ENCODE data around the gene ZBTB4.

ZBTB4 gene

DNA sequence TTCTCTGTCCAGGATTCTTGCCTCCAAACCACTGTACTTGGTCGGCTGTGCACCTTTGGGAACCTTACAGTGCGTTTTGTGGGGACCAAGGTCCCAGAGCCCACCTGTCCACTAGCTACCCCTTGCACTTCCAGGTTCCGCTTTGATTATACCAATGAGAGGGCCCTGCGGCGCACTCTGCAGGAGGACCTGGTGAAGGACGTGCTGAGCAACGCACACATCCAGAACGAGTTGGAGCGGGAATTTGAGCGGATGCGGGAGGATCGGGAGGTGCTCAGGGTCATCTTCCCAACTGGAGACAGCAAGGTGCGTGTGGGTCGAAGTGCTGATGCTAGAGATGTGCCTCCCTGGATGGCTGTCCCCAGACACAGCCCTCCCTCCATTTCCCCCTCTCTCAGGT, 23.6 kb upstream of the ZBTB4 start:
- H3K9ac ChIP-seq (ENCODE audit: low read length) = no peak overlapping the region
- WGBS (ENCODE audit: extremely low coverage, insufficient coverage, insufficient read length) = no CpG with 5 or more reads among the region's 14 CpGs

DNA sequence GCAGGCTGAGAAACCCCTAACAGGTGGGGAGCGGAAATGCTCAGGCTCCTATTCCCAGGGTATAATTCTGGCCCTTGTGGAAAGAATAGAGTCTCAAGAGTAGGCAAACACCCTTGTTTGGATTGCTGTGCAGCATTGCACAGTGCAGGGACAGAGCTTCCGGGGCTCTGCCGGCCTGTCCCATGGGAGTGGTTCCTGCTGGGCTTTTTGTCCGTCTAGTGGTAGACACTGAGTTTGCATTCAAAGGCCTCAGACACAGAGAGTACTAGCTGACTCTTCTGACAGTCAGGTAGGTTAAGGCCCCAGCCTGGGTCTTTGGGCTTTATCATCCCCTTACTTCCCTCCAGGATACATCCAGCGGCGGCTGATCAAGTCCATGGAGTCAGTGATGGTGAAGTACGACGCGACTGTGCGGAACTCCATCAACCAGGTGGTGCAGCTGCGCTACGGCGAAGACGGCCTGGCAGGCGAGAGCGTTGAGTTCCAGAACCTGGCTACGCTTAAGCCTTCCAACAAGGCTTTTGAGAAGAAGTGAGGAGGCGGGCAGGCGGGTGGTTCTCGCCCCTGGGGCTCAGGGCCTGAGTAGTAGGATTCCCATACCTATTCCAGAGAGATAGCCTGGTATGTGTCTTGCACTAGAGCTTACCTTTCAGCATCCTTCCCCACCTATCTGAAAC, 22.9 kb upstream of the ZBTB4 start:
- WGBS (ENCODE audit: extremely low coverage, insufficient coverage, insufficient read length) = no CpG with 5 or more reads among the region's 20 CpGs
- Histone ChIP-seq H3K9ac (ENCODE audit: low read length) (no peak overlapping the region), H3K23ac (ENCODE audit: low read length) (no peak overlapping the region), H2BK120ac (ENCODE audit: insufficient read depth, low read length, poor library complexity) (no peak overlapping the region), H2AK5ac (ENCODE audit: low read length) (no peak overlapping the region), H2BK5ac (ENCODE audit: low read depth, low read length, poor library complexity) (no peak overlapping the region), H3K79me1 (ENCODE audit: low read length) (no peaks in the 10 kb centered on the region), H3K4me3 (ENCODE audit: low read depth, low read length) (no peak overlapping the region), H3K9me3 (ENCODE audit: insufficient read depth, low read depth, low read length) (peaks cover 2% of the 10 kb centered on the region), H4K91ac (ENCODE audit: low read depth, low read length) (no peak overlapping the region), H3K4me1 (ENCODE audit: control insufficient read depth in 1 of 2, insufficient read depth in 2 of 2, low read length in 2 of 2) (no peaks in the 10 kb centered on the region), H3K4me2 (ENCODE audit: low read length) (no peak overlapping the region), H3K27me3 (ENCODE audit: insufficient read depth, low read length) (no peaks in the 10 kb centered on the region), H2AFZ (ENCODE audit: insufficient read depth, low read length, poor library complexity) (no peak overlapping the region), H3K14ac (ENCODE audit: low read length) (no peak overlapping the region), H3K79me2 (ENCODE audit: control insufficient read depth, insufficient read depth, low read length, poor library complexity) (no peaks in the 10 kb centered on the region), H4K8ac (ENCODE audit: low read depth, low read length) (no peak overlapping the region), H2BK12ac (ENCODE audit: low read length) (no peak overlapping the region), H3K36me3 (ENCODE audit: control insufficient read depth in 1 of 2, insufficient read depth in 2 of 2, low read length in 2 of 2) (peaks cover 66 to 82% of the 10 kb centered on the region in 2 experiments), H3K4ac (ENCODE audit: low read depth, low read length) (no peak overlapping the region), H4K12ac (ENCODE audit: low read depth, low read length) (no peak overlapping the region), H3K18ac (ENCODE audit: low read length) (no peak overlapping the region), H3K27ac (ENCODE audit: low read depth, low read length) (no peak overlapping the region)
- DNase-seq = no peak

More for the DNA sequence above, 23.6 kb upstream of the ZBTB4 start:
- H3K4me2 ChIP-seq (ENCODE audit: low read length) = no peak overlapping the region
- H3K18ac ChIP-seq (ENCODE audit: low read length) = no peak overlapping the region
- no peak overlapping the region for H3K4me3 ChIP-seq (ENCODE audit: low read depth, low read length)
- no peak overlapping the region for H3K4ac ChIP-seq (ENCODE audit: low read depth, low read length)
- no peak overlapping the region for H3K23ac ChIP-seq (ENCODE audit: low read length)
- no peak for DNase-seq
- H4K12ac ChIP-seq (ENCODE audit: low read depth, low read length) = no peak overlapping the region
- H3K36me3 ChIP-seq (ENCODE audit: control insufficient read depth in 1 of 2, insufficient read depth in 2 of 2, low read length in 2 of 2) = peaks cover 62 to 79% of the 10 kb centered on the region in 2 experiments
- no peak overlapping the region for H2AFZ ChIP-seq (ENCODE audit: insufficient read depth, low read length, poor library complexity)
- H4K8ac ChIP-seq (ENCODE audit: low read depth, low read length) = no peak overlapping the region
- H3K4me1 ChIP-seq (ENCODE audit: control insufficient read depth in 1 of 2, insufficient read depth in 2 of 2, low read length in 2 of 2) = no peaks in the 10 kb centered on the region
- no peak overlapping the region for H3K14ac ChIP-seq (ENCODE audit: low read length)
- no peak overlapping the region for H2BK12ac ChIP-seq (ENCODE audit: low read length)
- no peak overlapping the region for H2BK120ac ChIP-seq (ENCODE audit: insufficient read depth, low read length, poor library complexity)
- no peak overlapping the region for H3K27ac ChIP-seq (ENCODE audit: low read depth, low read length)
- H3K79me1 ChIP-seq (ENCODE audit: low read length) = no peaks in the 10 kb centered on the region
- H2AK5ac ChIP-seq (ENCODE audit: low read length) = no peak overlapping the region
- H3K9me3 ChIP-seq (ENCODE audit: insufficient read depth, low read depth, low read length) = peaks cover 2% of the 10 kb centered on the region
- H2BK5ac ChIP-seq (ENCODE audit: low read depth, low read length, poor library complexity) = no peak overlapping the region
- H3K79me2 ChIP-seq (ENCODE audit: control insufficient read depth, insufficient read depth, low read length, poor library complexity) = no peaks in the 10 kb centered on the region
- no peak overlapping the region for H4K91ac ChIP-seq (ENCODE audit: low read depth, low read length)
- no peaks in the 10 kb centered on the region for H3K27me3 ChIP-seq (ENCODE audit: insufficient read depth, low read length)

DNA sequence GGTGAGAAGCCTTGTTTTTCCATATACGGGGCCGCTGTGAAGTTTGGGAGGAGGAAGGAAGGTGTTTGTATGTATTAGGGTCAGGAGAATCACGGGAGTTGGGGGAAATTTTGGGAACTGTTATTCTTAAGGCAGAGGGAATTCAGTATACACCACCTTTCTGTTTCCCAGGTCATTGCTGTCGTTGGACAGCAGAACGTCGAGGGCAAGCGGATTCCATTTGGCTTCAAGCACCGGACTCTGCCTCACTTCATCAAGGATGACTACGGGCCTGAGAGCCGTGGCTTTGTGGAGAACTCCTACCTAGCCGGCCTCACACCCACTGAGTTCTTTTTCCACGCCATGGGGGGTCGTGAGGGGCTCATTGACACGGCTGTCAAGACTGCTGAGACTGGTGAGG, 22.3 kb upstream of the ZBTB4 start:
- no peak overlapping the region for H4K8ac ChIP-seq (ENCODE audit: low read depth, low read length)
- H3K9ac ChIP-seq (ENCODE audit: low read length) = no peak overlapping the region
- no peak overlapping the region for H3K27ac ChIP-seq (ENCODE audit: low read depth, low read length)
- no peak overlapping the region for H3K18ac ChIP-seq (ENCODE audit: low read length)
- no peak overlapping the region for H2AFZ ChIP-seq (ENCODE audit: insufficient read depth, low read length, poor library complexity)
- H3K4me1 ChIP-seq (ENCODE audit: control insufficient read depth in 1 of 2, insufficient read depth in 2 of 2, low read length in 2 of 2) = no peaks in the 10 kb centered on the region
- no peak overlapping the region for H4K91ac ChIP-seq (ENCODE audit: low read depth, low read length)
- H2BK5ac ChIP-seq (ENCODE audit: low read depth, low read length, poor library complexity) = no peak overlapping the region
- H3K79me2 ChIP-seq (ENCODE audit: control insufficient read depth, insufficient read depth, low read length, poor library complexity) = no peaks in the 10 kb centered on the region
- H3K4me3 ChIP-seq (ENCODE audit: low read depth, low read length) = no peak overlapping the region
- H2AK5ac ChIP-seq (ENCODE audit: low read length) = no peak overlapping the region
- 100% methylated on average over 1 of the region's 14 CpGs for WGBS (ENCODE audit: extremely low coverage, insufficient coverage, insufficient read length)
- H3K4me2 ChIP-seq (ENCODE audit: low read length) = no peak overlapping the region
- H3K14ac ChIP-seq (ENCODE audit: low read length) = no peak overlapping the region
- no peak for DNase-seq
- H3K27me3 ChIP-seq (ENCODE audit: insufficient read depth, low read length) = no peaks in the 10 kb centered on the region
- H2BK12ac ChIP-seq (ENCODE audit: low read length) = no peak overlapping the region
- no peak overlapping the region for H2BK120ac ChIP-seq (ENCODE audit: insufficient read depth, low read length, poor library complexity)
- no peak overlapping the region for H4K12ac ChIP-seq (ENCODE audit: low read depth, low read length)
- peaks cover 2% of the 10 kb centered on the region for H3K9me3 ChIP-seq (ENCODE audit: insufficient read depth, low read depth, low read length)
- no peaks in the 10 kb centered on the region for H3K79me1 ChIP-seq (ENCODE audit: low read length)
- H3K23ac ChIP-seq (ENCODE audit: low read length) = no peak overlapping the region
- H3K36me3 ChIP-seq (ENCODE audit: control insufficient read depth in 1 of 2, insufficient read depth in 2 of 2, low read length in 2 of 2) = peaks cover 69 to 82% of the 10 kb centered on the region in 2 experiments
- no peak overlapping the region for H3K4ac ChIP-seq (ENCODE audit: low read depth, low read length)

DNA sequence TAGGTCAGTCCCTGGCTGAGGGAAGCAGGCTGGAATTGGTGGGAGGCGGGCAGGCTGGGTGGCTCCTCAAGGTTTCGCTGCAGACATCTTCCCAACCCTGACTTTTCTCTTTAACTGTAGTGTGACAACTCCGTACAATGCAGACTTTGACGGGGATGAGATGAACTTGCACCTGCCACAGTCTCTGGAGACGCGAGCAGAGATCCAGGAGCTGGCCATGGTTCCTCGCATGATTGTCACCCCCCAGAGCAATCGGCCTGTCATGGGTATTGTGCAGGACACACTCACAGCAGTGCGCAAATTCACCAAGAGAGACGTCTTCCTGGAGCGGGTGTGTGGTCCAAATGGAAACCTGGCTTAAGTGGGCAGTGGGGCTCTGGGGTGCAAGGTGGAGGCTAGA, 19.7 kb upstream of the ZBTB4 start:
- H4K8ac ChIP-seq (ENCODE audit: low read depth, low read length) = no peak overlapping the region
- no peak overlapping the region for H3K27ac ChIP-seq (ENCODE audit: low read depth, low read length)
- no peak overlapping the region for H3K4me3 ChIP-seq (ENCODE audit: low read depth, low read length)
- no peak overlapping the region for H3K9ac ChIP-seq (ENCODE audit: low read length)
- H3K27me3 ChIP-seq (ENCODE audit: insufficient read depth, low read length) = no peaks in the 10 kb centered on the region
- H4K12ac ChIP-seq (ENCODE audit: low read depth, low read length) = no peak overlapping the region
- no peak for DNase-seq
- H3K18ac ChIP-seq (ENCODE audit: low read length) = no peak overlapping the region
- H3K4ac ChIP-seq (ENCODE audit: low read depth, low read length) = no peak overlapping the region
- H2BK120ac ChIP-seq (ENCODE audit: insufficient read depth, low read length, poor library complexity) = no peak overlapping the region
- H3K4me2 ChIP-seq (ENCODE audit: low read length) = no peak overlapping the region
- H3K9me3 ChIP-seq (ENCODE audit: insufficient read depth, low read depth, low read length) = peaks cover 2% of the 10 kb centered on the region
- H3K36me3 ChIP-seq (ENCODE audit: control insufficient read depth in 1 of 2, insufficient read depth in 2 of 2, low read length in 2 of 2) = peaks cover 70 to 81% of the 10 kb centered on the region in 2 experiments
- H2AFZ ChIP-seq (ENCODE audit: insufficient read depth, low read length, poor library complexity) = no peak overlapping the region
- no peaks in the 10 kb centered on the region for H3K79me1 ChIP-seq (ENCODE audit: low read length)
- H4K91ac ChIP-seq (ENCODE audit: low read depth, low read length) = no peak overlapping the region
- no peaks in the 10 kb centered on the region for H3K4me1 ChIP-seq (ENCODE audit: control insufficient read depth in 1 of 2, insufficient read depth in 2 of 2, low read length in 2 of 2)
- no peak overlapping the region for H3K14ac ChIP-seq (ENCODE audit: low read length)
- WGBS (ENCODE audit: extremely low coverage, insufficient coverage, insufficient read length) = no CpG with 5 or more reads among the region's 11 CpGs
- H2BK5ac ChIP-seq (ENCODE audit: low read depth, low read length, poor library complexity) = no peak overlapping the region
- no peak overlapping the region for H2AK5ac ChIP-seq (ENCODE audit: low read length)
- no peaks in the 10 kb centered on the region for H3K79me2 ChIP-seq (ENCODE audit: control insufficient read depth, insufficient read depth, low read length, poor library complexity)
- H3K23ac ChIP-seq (ENCODE audit: low read length) = no peak overlapping the region
- H2BK12ac ChIP-seq (ENCODE audit: low read length) = no peak overlapping the region

Measured in trophoblast cell (in vitro differentiated cells and primary cell).